Measurements from ENCODE around the gene RAB33A.
"Not testable (repeated sequence)": the region's sequence is repeated elsewhere in the genome, so short reads cannot be mapped to it uniquely, and the experiment has no call there.

The RAB33A gene

DNA sequence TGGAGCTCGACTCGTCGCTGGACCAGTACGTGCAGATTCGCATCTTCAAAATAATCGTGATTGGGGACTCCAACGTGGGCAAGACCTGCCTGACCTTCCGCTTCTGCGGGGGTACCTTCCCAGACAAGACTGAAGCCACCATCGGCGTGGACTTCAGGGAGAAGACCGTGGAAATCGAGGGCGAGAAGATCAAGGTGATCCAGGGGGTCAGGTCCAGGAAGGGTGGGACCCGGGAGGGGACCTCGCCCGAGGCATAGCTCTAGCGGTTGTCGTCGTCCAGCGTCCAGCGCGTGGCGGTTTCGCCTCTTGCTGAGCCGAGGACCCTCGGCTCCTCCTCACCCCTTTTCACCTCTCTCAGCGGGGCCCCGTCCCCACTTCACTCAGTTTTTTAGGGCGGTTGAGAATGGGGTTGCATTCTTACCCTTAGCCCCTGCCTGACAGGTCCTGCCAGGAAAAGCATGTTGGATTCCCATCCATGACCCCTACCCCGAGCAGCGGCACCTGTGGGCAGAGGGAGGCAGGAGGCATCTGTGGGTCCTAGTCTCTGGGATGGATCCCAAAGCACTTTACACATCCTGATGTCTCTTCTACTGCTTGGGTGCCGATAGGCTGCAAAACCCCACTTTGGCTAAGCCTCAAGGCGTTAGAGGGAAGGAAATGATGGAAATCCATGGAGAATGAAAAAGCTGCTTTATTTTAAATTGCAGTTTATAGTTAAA is 524 bp downstream of the RAB33A start:
- DNase-seq (ENCODE audit: low read depth), result no peak

DNA sequence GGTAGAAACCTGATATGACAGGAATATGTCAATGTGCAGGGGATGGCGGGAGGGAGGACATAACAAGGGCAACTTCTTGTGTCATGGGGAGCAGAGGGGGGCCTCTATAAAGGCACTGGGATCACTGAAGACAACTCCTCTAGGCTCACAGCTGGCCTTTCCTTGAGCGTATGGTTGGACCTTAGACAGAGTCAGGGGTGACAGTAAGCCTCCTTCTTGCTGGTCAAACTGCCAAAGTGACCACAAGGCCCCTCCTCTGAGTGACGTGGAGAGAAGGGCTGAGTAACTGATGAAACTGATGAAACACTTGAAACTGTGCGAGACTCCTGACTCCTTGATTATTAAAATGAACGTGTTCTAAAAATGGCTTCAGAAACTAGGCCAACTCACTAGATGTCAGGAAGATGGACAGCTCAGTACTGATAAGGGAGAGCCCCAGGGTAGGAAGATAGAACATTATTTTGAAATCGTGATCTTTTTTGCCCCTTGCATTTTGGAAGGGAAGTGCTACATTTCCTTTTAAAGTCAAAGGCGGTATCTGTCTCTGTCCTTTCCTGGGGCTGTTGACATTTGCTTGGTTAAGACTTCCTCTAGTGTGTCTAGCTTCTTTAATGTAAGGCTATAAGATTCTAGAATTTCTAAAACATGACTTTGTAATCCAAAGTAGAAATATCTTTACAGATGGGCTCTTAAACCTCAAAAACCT is 1.6 kb downstream of the RAB33A start:
- peak; percentile 93 for DNase-seq (ENCODE audit: low read depth)

- peak; percentile 92 for DNase-seq (ENCODE audit: low read depth)
Observed at GRCh38 chrX:130174045-130174704, 2.4 kb downstream of the RAB33A start.

DNA sequence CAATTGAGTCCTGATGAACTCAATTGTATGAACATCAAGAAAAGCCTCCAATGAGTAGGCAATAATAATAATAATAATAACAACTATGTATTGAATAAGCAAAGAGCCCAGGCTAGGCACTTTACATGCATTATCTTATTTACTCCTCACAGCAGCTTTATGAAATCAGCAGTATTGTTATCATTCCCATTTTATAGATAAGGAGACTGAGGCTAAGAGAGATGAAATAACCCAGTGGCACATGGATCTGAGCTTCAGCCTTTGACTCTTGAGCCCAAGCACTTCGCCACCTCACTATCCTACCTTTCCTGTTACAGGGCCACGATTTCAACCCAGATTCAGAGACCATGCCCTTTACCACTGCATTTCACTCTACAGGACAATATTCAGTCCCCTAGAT is 3.2 kb downstream of the RAB33A start:
- DNase-seq (ENCODE audit: low read depth), result no peak

DNA sequence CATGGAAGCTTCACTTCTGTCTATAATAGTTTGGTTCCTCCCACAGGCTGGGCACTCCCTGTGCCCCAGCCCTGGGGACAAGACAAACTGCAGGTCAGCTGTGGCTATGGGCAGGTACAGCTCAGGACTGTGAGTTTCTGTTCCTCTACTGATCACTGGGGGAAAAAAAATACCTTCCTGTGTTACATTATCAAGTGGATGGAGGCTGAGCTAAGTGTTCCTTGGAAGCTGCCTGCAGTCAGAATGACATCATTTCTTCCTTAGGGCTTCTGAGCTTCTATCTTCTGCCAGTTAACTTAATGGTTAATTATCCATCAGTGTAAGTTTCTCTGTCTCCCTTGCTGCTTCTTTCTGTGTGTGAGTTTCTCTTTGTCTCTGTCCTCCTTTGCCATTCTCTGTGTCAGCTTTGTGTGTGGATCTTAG is 4.6 kb downstream of the RAB33A start:
- DNase-seq (ENCODE audit: low read depth), result peak; percentile 27

- no peak for DNase-seq (ENCODE audit: low read depth)
Observed at GRCh38 chrX:130176942-130177341, 5.2 kb downstream of the RAB33A start.

- no peak for DNase-seq (ENCODE audit: low read depth)
Observed at GRCh38 chrX:130179170-130179569, 7.4 kb downstream of the RAB33A start.

DNA sequence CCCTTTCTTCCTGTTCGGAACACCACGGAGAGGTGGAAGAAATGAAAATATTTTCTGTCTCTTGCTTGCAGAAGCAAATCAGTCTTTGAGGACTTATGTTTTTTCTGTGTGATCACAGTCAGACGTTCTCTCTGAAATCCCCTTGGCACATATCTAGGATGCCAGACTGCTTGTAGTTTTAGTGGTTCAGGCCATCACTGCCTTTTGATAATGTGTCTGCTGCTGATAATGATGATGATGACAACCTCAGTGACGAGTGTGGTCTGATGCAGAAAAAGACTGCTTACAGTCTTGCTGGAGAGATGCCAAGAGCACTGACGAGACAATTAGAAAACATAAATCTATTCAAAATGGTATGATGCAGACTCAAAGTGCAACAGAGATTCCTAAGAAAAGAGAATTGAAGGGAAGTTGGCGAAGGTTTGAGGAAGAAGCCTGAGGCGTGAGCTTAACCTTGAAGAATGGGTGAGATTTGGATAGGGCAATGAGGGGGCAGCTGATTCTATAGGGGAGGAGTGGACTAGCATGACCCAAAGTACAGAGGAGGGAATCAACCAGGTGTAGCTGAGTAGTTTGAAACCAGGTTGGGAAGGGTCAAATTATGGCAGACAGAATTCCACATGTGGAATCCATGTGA is 7.9 kb downstream of the RAB33A start:
- DNase-seq (ENCODE audit: low read depth), result no peak

DNA sequence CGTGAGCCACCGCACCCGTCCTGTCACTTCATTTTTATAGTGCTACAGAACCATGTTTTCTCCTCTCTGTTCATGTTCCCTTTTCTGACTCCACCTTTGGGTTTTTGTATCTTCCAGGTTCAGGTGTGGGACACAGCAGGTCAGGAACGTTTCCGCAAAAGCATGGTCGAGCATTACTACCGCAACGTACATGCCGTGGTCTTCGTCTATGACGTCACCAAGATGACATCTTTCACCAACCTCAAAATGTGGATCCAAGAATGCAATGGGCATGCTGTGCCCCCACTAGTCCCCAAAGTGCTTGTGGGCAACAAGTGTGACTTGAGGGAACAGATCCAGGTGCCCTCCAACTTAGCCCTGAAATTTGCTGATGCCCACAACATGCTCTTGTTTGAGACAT is 12.4 kb downstream of the RAB33A start:
- DNase-seq (ENCODE audit: low read depth), result no peak

DNA sequence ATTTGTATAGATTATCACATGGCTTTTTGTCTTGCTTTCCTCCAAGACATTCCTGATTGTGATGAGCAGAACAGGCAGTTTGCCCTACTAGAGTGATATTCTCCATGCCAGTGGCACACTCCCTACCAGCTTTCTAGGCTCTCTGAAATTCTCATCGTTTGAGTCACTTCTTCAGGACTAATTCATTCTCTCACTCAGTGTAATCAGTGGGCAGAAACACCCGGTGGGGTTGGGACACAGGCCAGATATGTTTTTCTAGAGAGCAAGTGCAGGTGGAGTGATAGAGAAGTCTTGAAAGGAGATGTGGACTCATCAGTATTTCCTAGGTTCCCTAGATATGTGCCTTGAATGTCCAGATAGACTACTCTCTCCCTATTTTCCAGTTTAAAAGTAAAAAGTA is 13.1 kb downstream of the RAB33A start:
- no peak for DNase-seq (ENCODE audit: low read depth)

- DNase-seq (ENCODE audit: low read depth), result no peak
Observed at GRCh38 chrX:130186651-130187050, 14.9 kb downstream of the RAB33A start.

- DNase-seq (ENCODE audit: low read depth), result no peak
Observed at GRCh38 chrX:130190801-130191200, 19.0 kb downstream of the RAB33A start.

DNA sequence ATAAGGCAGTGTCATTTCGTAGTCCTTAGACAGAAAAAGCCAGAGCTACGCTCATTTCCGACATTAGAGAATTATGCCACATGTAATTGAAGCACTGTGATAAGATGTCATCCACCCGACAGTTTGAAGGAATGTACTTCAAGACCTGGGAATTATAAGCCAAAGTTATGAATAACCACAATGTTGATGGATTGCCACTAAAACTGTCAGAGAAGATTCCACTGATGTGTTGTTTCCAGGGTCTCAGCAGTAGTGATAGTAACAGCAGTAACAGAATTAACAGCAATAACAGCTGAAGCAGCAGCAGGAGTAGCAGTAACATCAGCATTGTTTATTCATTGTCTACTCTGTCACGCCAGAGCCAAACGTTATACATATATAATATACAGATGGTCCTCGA is 24.7 kb downstream of the RAB33A start:
- DNase-seq (ENCODE audit: low read depth), result no peak

GRCh38 chrX:130197464-130197863 is 25.7 kb downstream of the RAB33A start:
- DNase-seq (ENCODE audit: low read depth), result no peak

- no peak for DNase-seq (ENCODE audit: low read depth)
Observed at GRCh38 chrX:130204647-130205046, 32.9 kb downstream of the RAB33A start.

DNA sequence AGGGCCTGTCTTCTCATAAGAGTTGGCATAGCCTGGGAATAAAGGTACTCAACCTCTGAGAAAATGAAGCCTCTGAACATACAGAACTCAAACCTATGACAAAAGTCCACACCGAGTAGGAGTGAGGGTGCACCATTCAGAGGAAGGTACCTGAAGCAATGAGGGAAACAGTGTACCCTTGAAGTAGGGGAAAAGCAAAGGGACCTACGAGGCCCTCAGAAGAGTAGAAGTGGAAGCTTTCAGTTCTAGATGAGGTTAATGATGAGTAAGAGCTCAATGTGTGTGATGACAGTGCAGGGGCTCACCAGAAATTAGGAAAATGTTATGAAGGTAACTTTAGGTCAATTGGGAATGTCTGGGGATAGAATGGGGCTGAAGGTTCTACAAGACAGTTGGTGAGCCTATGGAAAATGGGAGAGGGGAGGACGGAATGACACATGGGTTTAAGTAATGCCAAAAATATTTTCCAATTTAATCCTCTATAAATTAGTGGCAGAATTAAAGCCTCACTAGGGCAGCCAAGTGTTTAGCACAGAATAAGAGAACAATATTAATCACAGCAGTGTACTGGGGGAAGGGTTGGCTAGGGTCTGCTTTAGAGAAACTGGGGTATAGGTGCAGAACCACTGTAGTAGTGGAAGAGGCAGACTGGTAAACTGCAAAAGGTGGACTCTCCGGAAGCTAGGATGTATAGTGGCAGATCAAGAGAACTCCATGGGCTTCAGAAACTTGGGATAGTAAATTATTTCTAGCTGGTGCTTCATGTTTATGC is 39.8 kb downstream of the RAB33A start:
- no peak for DNase-seq (ENCODE audit: low read depth)

DNA sequence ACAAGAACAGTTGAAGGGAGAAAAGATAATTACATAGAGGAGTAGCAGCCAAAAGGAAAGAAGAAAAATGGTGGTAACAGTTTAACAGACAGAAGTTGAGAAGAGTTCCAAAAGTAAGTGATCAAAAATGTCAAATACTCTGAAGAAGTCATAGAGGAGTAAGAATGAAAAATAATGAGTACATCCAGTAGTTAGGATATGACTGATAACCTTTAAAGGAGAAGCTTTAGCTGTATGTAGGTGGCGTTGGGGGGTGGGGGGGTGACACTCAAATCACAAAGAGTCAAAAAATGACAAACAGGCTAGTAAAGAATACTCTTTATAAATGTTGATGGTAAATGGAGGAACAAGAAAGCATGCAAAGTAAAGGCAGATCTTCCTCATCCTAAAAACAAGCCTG is 40.6 kb downstream of the RAB33A start:
- DNase-seq (ENCODE audit: low read depth), result no peak

- DNase-seq (ENCODE audit: low read depth), result no peak
Observed at GRCh38 chrX:130213376-130213775, 41.6 kb downstream of the RAB33A start.

GRCh38 chrX:130216320-130216719 is 44.6 kb downstream of the RAB33A start:
- no peak for DNase-seq (ENCODE audit: low read depth)

DNA sequence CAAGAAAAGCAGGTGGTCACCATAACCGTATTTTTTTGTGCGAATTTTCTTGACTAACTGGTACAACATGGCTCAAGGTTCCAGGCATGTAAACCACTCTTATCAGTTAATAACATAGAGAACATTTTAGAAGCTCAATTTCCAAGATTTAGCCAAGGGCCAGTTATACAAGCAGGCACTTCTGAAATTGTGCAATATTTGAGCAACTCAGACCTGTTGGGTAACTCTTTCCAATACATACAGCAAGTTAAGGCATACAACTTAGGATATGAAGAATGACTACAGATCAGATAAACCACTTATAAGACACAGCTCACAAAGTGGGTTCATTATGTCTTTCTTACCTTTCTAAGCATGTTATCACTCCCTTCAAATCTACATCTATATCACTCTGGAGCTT is 53.0 kb downstream of the RAB33A start:
- DNase-seq (ENCODE audit: low read depth), result no peak

DNA sequence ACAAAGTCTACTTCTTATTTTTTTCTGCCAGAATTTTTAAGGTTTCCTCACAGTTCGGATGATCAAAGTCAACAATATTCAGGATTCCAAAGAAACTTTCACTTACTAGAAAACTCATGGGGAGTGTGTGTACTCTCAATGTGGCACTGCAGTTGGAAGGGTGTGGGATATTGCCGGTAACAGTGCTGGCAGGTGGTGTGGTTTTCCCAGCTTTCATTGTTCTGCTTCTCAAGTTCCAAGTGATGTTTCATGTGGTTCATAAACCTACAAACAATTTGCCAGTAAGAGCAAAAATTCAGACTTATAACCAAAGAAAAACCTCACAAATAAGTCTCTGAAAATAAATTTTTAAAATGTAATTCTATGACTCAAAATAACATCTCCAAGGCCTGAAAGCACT is 57.1 kb downstream of the RAB33A start:
- no peak for DNase-seq (ENCODE audit: low read depth)

- DNase-seq (ENCODE audit: low read depth), result not testable (repeated sequence)
Observed at GRCh38 chrX:130231184-130231583, 59.4 kb downstream of the RAB33A start.
